Measurements from ENCODE around the gene CCDC69.

Gene CCDC69

GRCh38 chr5:151139646-151140045 lies 84.2 kb downstream of the CCDC69 start:
- no peak for TF ChIP-seq CTCF (IDR thresholded peaks at IDR 0.05; ENCODE audit: insufficient read depth, low read depth, low read length, missing control alignments)
- H3K4me3 ChIP-seq (ENCODE audit: low read depth, low read length) = no peak overlapping the region
- DNase-seq (ENCODE audit: low read depth) = no peak

GRCh38 chr5:151139015-151139414 lies 84.9 kb downstream of the CCDC69 start:
- DNase-seq (ENCODE audit: low read depth) = no peak
- no peak overlapping the region for H3K4me3 ChIP-seq (ENCODE audit: low read depth, low read length)
- no peak for TF ChIP-seq CTCF (IDR thresholded peaks at IDR 0.05; ENCODE audit: insufficient read depth, low read depth, low read length, missing control alignments)

- H3K4me3 ChIP-seq (ENCODE audit: low read depth, low read length) = no peak overlapping the region
- no peak for TF ChIP-seq CTCF (IDR thresholded peaks at IDR 0.05; ENCODE audit: insufficient read depth, low read depth, low read length, missing control alignments)
- DNase-seq (ENCODE audit: low read depth) = no peak
Measured at GRCh38 chr5:151138114-151138513, 85.8 kb downstream of the CCDC69 start.

GRCh38 chr5:151137067-151137825 lies 86.6 kb downstream of the CCDC69 start:
- DNase-seq (ENCODE audit: low read depth) = no peak
- no peak for TF ChIP-seq CTCF (IDR thresholded peaks at IDR 0.05; ENCODE audit: insufficient read depth, low read depth, low read length, missing control alignments)
- no peak overlapping the region for H3K4me3 ChIP-seq (ENCODE audit: low read depth, low read length)

GRCh38 chr5:151134228-151134627 lies 89.7 kb downstream of the CCDC69 start:
- H3K4me3 ChIP-seq (ENCODE audit: low read depth, low read length) = no peak overlapping the region
- peak; percentile 55 for DNase-seq (ENCODE audit: low read depth)
- no peak for TF ChIP-seq CTCF (IDR thresholded peaks at IDR 0.05; ENCODE audit: insufficient read depth, low read depth, low read length, missing control alignments)

GRCh38 chr5:151132963-151133362 lies 90.9 kb downstream of the CCDC69 start:
- TF ChIP-seq CTCF (IDR thresholded peaks at IDR 0.05; ENCODE audit: insufficient read depth, low read depth, low read length, missing control alignments) = no peak
- H3K4me3 ChIP-seq (ENCODE audit: low read depth, low read length) = no peak overlapping the region
- no peak for DNase-seq (ENCODE audit: low read depth)
